SIG-M5 (cell line): ENCODE measurements around the gene CAPG.

ENCODE experiments used
- DNase-seq: peaks from one replicate; lab custom pipeline; 2025; lab: John Stamatoyannopoulos, UW

CAPG gene

DNA sequence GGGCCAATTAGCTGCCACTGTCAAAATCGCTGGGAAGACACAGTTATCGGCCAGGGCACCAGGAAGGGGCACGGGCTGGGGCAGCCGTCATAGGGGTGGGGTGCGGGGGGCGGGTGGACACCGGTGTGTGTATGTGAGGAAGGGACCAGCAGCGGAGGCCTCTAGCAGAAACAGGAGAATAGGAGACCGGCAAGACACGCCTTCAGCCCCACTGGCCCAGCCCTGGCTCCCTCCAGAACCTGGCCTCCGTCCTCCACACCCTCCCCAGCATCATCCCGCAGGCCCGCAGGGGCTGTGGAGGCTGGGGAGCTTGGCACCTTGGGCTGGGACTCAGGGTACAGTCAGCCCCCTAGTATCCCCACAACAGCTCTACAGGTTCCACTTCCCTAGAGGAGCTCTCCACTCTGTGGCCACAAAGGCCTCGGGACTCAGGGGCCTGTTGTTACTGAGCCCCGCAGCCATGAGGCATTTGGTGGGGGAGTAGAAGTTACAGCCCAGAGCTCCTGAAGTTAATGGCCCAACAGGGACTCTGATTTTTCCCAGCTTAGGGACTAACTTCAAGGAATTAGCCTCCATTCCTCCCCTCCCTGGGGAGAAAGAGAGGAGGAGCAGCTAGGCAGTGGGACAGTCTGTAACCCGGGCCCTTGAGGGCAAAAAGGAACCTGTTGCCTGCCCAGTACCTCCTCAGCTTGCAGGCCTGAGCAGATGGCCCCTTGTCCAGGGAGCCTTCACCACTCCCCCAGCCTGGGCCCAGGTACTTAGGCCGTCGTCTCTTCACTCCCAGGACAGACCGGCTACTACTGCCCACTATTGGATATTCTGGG, 28.2 kb upstream of the CAPG start:
- DNase-seq, result no peak

DNA sequence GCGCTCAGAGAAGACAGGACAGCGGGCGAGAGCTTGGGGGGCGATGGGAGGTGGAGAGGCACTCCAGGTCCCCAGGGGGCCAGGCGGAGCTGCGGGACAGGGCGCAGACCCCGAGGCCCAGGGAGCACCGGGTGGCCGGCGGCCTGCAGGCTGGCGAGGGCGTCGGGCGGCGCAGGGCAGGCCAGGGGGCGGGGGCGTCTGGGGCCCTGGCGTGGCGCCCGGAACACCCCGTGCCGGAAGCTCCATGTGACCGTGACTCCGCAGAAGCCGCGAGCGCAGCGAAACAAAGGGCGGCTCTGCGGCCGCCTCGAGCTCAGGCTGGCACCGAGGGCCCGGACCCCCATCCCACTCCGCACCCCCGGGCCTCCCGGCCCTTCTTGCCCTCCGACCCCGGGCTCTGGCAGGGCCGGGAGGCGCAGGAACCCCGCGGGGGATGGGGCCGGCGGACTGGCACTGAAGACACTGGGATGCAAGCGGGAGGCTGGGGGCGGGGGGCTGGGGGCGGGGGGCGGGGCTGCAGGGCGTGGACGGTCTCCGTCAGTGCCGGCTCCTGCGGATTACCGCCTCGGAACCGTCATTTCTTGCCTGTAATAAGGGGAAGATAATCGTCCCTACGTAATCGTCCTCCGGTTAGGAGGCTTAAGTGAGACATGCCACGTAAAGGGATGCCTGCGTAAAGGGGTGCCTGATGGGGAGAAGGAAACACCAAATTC, 27.5 kb upstream of the CAPG start:
- DNase-seq, result no peak

DNA sequence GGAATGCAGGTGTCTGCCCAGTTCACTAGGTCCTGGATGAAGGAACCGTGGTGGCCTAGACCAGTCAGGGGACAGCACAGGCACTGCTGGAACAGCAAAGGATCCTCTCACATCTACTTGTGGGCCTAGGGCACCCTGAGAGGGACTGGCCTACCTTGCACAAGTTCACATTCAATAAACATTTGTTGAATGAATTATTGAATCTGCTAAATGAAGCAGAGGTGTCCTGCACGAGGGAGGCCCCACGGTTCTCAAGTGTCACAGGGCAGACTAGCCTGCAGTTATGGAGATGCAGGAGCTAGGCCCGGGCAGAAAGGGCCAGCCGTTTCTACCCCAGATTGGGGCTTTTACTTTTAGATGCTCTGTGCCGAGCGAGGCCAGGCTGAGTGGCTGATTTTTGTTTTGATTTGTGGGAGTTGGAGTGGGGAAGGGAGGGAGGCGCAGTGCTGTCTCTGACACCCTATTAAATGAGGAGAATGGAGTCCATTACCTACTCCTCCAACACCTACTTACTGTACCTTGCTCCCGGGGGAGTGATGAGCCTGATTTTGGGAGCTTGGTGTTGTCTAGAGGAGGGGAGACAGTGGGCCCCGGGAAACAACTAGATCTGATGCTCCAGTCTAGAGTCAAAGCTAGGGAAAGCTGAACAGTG, 26.8 kb upstream of the CAPG start:
- no peak for DNase-seq

DNA sequence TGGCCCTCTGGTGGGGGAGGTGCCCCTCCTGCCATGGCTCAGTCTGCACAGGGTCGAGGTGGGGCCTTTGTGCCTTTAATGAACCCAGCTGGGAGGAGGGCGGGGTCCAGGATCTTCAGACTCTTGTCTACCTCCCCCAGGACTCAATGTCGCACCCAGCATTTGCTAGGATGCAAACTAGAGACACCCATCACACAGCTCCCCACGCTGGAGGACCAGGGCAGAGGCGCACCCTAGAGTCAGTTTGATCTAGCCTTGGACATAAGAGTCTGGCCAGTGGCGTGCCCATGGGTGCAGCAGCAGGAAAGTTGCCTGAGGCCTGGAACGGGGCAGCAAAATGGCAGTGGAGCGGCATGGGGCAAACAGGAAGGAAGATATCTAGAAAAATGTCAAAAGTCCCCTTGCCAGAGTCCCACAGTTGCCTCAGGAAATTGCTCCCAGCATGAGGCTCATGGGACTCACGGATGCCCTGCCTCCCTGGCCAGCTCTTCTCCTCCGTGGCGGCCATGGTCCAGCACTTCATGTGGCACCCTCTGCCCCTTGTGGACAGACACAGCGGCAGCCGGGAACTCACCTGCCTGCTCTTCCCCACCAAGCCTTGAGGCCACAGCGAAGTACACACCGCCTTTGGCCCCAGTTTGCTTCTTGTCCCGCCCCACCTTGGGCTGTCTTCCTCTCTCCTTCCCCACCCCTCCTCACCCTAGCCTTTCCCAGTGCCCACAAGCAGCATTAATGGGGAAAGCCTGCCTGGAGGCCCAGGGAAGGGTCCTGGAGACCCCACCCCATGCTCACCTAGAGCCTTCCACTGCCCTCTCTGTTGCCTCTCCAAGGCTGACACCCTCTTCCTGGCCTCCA, 26.0 kb upstream of the CAPG start:
- no peak for DNase-seq

DNA sequence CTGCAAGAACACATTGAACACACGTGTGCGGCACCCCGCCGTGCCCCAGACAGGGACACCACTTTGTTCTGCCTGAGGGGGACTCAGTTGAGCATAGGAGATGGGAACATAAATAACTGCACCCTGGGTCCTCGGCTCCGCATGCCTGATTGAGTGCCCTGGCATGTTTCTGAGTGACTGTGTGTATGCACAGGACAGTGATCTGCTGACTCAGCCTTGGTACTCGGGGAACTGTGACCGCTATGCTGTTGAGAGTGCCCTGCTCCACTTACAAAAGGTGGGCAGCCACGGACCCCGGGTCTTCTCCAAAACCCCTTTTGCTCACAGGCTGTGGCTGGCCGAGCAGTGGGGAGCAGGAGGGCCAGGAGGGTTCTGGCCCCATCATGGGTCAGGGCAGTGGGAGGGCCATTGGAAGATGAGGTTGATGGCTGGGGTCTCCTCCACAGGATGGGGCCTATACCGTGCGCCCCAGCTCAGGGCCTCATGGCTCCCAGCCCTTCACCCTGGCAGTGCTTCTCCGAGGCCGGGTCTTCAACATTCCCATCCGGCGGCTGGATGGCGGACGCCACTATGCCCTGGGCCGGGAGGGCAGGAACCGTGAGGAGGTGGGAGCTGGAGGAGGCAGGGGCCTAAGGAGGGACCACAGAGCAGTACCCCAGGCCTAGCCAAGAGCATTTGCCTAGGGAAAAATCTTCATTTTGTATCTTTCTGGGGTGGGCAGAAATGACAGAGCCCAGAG, 25.2 kb upstream of the CAPG start:
- DNase-seq, result no peak

DNA sequence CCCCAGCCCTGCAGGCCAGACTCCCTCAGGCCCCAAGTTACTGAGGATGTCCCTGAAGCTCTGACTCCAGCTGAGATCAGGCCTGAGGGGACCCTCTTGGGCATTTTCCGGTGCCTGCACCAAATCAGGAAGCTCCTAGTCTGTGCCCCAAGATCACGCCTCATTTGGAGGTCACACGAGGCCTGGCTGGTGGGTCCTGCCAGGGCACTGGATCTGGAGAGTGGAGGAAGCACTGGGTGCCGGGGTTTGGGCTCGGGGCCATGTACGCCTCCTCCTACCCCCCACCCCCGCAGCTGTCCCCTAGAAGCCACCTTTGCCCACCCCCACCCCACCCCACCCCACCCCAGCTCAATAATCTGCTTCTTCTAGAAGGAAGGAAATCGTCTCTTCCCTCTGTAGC, 24.5 kb upstream of the CAPG start:
- DNase-seq, result no peak

DNA sequence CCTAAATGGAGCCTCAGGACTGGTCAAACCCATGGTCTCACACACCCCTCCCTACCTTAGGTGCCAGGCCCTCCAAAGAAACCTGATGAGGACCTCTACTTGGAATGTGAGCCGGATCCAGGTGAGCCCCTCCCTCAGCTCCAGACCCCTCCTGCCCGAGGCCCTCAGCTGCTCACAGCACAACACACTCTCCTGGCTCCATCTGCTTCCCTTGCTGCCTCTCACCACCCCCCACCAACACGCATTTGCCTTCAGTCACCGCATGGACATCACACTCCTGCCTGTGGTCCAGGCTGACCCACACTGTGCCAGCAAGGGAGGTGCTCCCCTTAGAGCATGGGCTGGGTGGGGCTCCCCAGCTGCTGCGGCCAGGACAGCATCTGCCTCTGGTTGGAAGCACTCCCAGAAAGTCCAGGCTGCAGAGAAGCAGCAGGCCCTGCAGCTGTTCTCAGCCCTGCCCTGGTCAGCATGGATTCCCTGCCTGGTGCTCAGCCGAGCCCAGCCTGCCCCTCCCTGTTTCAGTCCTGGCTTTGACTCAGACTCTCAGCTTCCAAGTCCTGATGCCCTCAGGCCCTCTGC, 23.4 kb upstream of the CAPG start:
- DNase-seq, result no peak

DNA sequence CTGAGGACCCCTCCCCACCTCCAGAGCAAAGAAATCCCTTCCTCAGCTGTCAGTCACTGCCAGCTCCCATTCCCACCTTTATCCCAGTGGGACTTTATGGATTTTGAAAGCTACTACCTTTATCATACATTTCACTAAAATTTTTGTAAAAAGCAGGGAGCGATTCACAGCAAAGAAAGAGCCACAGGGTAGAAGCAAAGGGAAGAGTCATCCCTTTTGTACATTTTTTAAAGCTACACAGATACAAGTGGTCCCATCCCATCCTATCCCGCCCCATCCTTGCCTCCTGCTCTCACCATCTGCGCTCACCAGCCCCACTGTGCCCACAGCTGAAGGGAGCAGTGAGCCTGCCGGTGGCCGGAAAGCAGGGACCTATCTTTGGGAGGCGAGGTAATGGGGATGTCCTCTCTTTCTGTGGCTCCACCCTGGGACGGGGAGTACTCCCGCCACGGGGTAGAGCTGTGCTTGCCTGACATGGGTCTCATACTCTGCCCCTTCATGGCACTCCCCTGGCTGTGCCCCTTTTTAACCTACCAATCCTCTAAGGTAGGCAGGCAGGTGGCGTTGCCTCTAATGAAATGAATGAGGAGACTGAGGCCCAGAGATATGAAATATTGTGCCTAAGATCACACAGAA, 21.5 kb upstream of the CAPG start:
- DNase-seq, result no peak

DNA sequence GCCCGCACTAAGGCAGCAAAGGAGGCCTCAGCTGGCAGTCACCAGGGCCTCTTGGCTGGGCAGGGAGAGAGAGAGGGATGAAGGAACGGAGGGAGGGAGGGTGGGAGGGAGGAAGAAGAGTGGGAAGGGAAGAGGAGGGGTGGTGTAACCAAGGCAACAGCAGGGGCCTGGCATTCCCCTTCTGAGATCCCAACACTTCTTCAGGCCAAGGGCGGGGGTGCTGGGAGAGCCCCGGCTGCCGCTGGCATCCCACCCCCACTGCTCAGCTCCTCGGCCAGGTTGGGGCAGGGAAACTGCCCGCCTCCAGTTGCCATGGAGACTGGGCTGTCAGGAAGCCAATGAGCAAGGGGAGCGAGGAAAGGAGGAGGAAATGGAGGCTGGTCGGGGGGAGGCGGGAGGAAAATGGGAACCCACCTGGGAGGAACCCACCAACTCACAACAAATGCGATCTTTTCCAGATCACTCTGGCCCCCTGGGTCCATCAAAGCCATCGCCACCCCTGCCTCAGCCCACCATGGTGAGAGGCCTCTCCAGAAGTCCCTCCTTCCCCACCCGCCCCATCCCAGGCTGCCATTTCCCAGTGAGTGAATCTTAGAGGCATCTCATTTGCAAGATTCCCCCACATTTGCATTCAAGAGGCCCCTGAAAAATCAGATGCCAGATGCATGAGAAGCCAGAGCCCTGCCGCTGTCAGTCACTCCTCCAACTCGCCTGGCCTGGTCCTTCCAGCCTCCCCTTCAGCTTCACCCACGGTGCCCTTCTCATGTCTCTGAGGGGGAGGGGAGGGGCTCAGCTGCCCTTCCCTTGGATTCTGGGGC, 20.8 kb upstream of the CAPG start:
- no peak for DNase-seq

DNA sequence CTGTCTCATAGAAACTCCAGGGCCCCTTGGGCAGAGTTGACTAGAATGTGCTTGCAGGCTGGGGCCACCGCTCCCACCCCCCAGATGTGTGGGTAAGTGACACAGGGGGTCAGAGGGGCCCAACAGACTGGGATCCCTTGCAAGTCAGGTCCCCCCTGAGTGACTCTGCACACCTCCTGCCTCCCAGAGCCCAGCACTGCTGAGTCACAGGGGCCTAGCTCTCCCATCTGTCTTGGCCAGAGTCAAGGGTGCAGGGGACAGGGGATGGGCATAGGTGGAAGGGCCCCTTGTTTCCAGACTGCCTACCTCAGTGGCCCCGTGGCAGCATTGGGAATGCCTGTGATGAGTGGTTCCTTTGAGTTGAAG, 19.7 kb upstream of the CAPG start:
- DNase-seq, result no peak

DNA sequence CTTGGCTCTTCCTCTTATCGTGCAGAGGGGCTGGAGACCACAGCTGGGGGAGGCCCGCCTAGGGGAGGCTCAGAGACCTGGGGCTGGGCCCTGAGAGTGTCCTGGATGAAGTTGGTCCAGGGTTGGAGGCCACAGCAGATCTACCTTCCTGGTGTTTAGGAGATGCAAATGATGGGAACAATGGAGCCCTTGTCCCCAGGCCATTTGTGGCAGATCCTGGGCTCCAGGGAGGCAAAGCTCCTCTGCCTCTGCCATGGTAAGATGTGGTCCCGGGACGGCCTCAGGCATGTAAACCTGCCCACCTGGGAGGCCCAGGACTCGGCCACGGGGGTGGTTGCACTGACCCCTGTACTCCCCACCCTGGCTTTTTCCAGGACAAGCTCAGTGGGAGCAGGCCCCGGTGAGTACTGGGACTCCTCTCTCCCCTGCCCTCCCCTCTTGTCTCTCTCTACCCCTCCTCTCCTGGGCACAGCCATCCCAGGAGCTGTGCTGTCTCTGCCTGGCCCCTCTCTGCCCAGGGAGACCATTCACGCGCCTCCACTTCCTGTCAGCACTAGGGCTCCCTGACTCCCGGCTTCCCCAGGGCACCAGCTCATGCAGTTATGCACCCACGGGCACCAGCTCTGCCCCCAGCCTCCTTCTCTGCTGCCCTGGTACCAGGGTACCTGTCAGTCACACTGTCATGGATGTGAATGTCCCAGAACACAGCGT, 19.2 kb upstream of the CAPG start:
- no peak for DNase-seq

DNA sequence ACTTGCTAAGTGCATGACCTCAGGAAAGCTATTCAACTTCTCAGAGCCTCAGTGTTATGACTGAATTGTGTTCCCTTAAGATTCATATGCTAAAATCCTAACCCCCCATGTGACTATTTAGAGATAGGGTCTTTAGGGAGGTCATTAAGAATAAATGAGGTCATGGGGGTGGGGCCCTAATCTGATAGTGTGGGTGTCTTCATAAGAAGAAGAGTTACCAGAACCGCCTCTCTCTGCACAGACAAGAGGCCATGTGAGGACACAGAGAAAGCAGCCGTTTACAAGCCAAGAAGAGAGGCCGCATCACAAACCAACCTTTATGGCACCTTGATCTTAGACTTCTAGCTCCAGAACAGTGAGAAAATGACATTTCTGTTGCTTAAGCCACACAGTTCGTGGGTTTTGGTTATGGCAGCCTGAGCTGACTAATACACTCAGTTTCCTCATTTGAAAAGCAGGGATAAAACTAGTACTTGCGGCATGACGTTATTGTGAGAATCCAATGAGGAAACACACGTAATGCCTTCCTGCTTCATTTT, 18.2 kb upstream of the CAPG start:
- DNase-seq, result peak; percentile 75

DNA sequence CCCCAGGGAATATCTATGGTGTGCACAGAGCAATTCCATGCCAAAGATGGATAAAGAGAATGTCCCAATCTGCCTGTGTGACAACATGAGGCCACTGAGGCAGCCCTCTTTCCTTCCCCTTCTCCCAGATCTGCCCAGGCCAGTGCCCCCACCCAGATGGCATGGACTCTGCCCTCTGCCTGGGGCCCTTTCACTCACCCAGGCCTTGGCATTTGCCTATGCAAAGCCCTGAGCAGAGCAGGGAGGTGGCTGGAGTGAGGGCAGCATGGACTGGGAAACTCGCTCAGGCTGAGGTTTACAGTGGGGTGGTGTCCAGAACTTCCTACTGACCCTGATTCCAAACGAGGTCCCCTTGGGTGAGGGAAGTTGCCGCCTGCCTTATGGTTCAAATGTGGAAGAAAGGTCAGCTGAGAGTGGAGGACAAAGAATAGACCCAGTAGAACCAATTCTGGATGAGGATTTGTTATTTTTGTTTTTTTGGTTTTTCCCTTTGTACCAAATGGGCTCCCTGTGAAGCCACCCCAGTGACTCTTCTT, 17.2 kb upstream of the CAPG start:
- no peak for DNase-seq

DNA sequence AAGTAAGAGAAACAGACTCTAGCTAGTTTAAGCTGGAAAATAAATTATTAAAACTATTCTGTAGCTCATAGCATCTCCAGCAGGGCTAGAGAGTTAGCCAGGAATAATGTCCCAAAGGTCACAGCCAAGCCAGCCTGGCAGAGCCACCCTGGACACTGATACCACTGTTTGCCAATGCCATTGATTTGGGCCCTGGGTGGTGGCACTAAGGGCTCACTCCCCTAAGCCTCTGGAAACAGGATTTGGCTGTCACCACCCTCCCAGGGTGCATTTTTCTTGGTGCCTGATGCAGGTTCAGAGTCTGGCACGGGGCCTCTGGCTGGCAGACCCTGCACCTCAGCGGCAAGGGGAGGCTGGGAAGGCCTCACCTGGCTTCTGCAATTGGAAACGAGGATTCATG, 15.4 kb upstream of the CAPG start:
- DNase-seq, result no peak

DNA sequence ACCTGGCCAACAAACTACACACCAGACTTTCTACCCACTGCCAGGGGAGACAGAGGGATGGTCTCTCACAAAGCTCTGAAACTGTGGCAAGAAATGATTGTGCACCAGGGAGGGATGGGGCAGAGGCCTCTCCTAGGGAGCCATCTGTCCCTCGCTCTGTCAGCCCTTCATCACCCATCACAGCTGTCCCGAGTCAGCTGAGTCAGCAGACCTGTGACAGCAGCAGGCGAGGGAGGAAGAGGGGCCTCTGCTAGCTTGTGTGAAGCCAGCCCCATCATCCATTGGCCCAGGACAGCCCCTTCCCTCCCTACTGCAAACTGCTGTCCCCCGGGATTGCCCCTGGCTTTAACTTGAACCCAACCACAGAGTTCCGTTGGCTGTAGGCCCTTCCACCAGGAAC, 13.4 kb upstream of the CAPG start:
- DNase-seq, result no peak

DNA sequence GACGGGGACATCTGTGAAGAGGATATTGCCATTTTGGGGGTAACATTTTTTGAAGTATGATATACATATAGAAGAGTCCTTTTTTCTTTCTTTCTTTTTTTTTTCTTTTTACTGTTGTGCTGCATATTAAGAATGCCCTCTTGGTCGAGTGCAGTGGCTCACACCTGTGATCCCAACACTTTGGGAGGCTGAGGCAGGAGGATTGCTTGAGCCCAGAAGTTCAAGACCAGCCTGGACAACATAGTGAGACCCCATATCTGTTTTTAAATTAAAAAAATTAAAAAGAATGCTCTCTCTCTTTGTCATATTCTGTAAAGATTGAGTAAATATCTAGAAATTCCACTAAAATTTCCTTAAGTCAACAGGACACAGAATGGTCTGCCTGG, 11.9 kb upstream of the CAPG start:
- no peak for DNase-seq

DNA sequence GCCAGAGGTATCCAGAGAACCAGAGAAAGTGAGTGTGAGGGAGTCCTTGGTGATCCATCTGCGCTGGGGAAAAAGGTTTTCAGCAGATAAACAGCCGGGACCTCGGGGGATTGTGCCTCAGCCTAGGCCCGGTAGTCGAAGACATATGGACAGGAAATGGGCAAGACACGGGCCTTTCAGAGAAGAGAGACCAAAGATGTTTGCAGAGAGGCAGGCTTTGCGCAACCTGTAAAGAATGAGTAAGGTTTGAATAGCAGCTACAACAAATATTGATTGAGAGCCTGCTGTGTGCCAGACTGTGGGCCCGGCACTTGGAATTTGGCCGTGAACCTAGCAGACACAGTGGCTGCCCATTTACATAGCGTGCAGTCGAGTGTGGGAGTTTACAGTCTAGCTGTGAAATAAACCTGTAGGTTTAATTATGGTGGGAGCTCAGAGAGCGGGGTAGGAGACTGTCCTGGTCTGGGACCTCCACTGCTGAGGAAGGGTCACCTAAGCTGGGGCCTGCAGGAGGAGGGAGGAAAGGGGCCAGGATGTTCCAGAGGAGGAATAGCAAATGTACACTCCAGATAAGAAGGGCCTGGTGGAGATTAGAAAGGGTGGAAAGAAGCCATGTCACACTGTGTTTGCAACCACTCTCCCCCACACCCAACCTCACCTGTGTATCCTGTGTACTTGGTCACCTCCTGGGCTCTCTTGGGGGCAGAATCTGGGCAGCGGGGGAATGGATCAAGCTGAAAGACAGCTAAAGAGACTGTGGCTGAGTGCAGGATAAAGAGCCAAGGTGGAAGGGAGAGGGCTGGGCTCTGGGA, 11.3 kb upstream of the CAPG start:
- no peak for DNase-seq
